ENCODE results near the gene SNRPB2.

DNA sequence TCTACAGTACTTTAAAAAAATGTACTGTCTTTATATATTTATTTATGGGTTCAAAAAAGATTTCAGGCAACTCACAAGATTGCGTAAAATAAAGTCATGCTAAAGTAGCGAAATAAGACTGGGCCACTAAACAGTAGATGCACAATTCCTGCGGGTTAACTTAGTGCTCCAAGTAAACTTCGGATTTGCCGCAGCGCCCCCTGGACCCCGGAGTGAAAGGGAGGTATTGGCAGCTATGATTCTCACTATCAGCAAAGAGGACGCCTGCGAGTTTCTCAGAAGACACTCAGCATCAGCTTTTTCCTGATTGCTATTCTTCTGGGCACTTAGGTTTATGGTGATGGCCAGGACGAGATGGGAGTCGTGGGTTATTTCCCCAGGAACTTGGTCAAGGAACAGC, 19.7 kb downstream of the SNRPB2 start:
- TF ChIP-seq, protein P1, sequence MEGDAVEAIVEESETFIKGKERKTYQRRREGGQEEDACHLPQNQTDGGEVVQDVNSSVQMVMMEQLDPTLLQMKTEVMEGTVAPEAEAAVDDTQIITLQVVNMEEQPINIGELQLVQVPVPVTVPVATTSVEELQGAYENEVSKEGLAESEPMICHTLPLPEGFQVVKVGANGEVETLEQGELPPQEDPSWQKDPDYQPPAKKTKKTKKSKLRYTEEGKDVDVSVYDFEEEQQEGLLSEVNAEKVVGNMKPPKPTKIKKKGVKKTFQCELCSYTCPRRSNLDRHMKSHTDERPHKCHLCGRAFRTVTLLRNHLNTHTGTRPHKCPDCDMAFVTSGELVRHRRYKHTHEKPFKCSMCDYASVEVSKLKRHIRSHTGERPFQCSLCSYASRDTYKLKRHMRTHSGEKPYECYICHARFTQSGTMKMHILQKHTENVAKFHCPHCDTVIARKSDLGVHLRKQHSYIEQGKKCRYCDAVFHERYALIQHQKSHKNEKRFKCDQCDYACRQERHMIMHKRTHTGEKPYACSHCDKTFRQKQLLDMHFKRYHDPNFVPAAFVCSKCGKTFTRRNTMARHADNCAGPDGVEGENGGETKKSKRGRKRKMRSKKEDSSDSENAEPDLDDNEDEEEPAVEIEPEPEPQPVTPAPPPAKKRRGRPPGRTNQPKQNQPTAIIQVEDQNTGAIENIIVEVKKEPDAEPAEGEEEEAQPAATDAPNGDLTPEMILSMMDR (conservative IDR thresholded peaks at IDR 0.05; ENCODE audit: low read length): no peak
- TF ChIP-seq EZH2phosphoT487 (IDR thresholded peaks at IDR 0.05; ENCODE audit: borderline replicate concordance): no peak
